ENCODE measurements around the gene ANKZF1.

DNA sequence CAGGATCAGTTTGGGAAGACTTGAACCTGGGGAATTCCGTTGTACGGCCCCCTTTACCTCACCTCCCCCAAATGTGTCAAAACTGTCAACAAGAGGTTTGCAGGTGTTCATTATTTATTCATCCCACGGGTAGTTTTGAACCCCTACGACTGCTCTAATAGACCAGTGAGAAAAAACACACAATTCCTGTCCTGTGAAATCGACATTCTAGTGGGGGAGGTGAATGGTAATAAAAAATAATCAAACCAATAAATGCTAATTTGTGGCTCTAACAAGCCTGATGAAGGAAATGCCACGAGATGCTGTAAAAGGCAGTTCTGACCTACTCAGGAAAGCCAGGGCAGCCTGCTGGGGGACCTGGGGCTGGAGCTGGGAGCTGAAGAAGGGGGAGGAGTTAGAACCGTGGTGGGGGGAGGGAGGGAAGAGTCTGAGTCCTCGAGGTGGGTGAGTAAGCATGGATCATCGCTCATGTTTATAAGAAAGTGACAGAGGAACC lies 49.1 kb downstream of the ANKZF1 start:
- TF ChIP-seq RAD21 (IDR thresholded peaks at IDR 0.05; ENCODE audit: low read length) (no peak), FOXJ3 (CRISPR knock-in tag; IDR thresholded peaks at IDR 0.05) (no peak), POLR2AphosphoS5 (IDR thresholded peaks at IDR 0.05; ENCODE audit: low read depth, low read length) (no peak)
- TF ChIP-seq, protein P1, sequence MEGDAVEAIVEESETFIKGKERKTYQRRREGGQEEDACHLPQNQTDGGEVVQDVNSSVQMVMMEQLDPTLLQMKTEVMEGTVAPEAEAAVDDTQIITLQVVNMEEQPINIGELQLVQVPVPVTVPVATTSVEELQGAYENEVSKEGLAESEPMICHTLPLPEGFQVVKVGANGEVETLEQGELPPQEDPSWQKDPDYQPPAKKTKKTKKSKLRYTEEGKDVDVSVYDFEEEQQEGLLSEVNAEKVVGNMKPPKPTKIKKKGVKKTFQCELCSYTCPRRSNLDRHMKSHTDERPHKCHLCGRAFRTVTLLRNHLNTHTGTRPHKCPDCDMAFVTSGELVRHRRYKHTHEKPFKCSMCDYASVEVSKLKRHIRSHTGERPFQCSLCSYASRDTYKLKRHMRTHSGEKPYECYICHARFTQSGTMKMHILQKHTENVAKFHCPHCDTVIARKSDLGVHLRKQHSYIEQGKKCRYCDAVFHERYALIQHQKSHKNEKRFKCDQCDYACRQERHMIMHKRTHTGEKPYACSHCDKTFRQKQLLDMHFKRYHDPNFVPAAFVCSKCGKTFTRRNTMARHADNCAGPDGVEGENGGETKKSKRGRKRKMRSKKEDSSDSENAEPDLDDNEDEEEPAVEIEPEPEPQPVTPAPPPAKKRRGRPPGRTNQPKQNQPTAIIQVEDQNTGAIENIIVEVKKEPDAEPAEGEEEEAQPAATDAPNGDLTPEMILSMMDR (IDR thresholded peaks at IDR 0.05), result no peak

Data from SK-N-SH (cell line).